ENCODE results near the gene DDX24. TPM values are rescaled to one million over a fixed set of nuclear protein-coding genes. Genes with fewer than 3 reads are reported as not detected.

The DDX24 gene
- polyA plus RNA-seq, 3 donors = 51.2 to 68.0 (median 53.8) TPM

DNA sequence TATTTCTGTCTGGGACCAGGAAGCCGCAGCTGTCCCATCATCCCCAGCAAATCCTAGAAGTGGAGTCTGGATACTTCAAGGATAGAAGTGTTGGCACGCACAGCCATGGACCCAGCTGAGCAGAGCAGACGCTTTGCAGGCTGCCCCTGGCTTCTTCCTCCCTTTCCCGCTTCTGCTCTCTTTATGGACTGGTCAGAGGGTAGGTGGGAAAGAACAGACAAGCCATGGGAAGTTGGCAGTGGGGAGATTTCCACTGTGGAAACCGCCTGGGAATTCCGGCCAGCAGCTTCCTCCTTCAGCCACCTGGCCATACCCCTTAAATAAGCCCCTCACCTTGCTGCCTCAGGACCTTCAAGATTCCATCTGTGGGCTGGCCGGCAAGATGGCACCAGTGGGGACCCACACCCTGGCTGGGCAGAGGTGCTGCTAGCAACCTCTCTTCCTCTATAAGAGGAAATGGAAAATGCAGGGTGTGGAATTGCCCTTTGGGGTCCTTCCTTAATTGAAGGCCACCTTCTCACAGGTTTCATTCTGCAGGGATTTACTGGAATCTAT is 34.2 kb downstream of the DDX24 start:
- no peaks in the 10 kb centered on the region for H4K20me1 ChIP-seq (ENCODE audit: insufficient read depth, low read length)
- H3K27ac ChIP-seq (ENCODE audit: low read depth in 1 of 2, low read length in 2 of 2) = no peak overlapping the region
- intact Hi-C loops (cut with micrococcal nuclease) = no loop called here
- H3K4me3 ChIP-seq (replicated peaks in 1 of 3; ENCODE audit: low read depth in 2 of 3, low read length in 3 of 3) = no peak overlapping the region
- TF ChIP-seq, protein P1, sequence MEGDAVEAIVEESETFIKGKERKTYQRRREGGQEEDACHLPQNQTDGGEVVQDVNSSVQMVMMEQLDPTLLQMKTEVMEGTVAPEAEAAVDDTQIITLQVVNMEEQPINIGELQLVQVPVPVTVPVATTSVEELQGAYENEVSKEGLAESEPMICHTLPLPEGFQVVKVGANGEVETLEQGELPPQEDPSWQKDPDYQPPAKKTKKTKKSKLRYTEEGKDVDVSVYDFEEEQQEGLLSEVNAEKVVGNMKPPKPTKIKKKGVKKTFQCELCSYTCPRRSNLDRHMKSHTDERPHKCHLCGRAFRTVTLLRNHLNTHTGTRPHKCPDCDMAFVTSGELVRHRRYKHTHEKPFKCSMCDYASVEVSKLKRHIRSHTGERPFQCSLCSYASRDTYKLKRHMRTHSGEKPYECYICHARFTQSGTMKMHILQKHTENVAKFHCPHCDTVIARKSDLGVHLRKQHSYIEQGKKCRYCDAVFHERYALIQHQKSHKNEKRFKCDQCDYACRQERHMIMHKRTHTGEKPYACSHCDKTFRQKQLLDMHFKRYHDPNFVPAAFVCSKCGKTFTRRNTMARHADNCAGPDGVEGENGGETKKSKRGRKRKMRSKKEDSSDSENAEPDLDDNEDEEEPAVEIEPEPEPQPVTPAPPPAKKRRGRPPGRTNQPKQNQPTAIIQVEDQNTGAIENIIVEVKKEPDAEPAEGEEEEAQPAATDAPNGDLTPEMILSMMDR (IDR thresholded peaks at IDR 0.05) = no peak
- Mint-ChIP-seq H3K27ac (peak overlapping the region in 1 of 7 donors; percentile 9), H3K9me3 (no peaks in the 10 kb centered on the region), H3K4me1 (no peaks in the 10 kb centered on the region), H3K27me3 (ENCODE audit: low read depth in 3 of 3) (no peaks in the 10 kb centered on the region), H3K4me3 (no peak overlapping the region), H3K36me3 (peaks cover 70 to 81% of the 10 kb centered on the region in 2 donors)
- peaks cover 59 to 82% of the 10 kb centered on the region in 2 donors for H3K36me3 ChIP-seq (replicated peaks in 1 of 2; ENCODE audit: control insufficient read depth in 1 of 2, insufficient read depth in 2 of 2, low read length in 2 of 2)
- H3K4me1 ChIP-seq (ENCODE audit: control insufficient read depth in 1 of 2, insufficient read depth in 2 of 2, low read length in 2 of 2) = no peaks in the 10 kb centered on the region
- 94% methylated on average over 3 of the region's 7 CpGs for WGBS (ENCODE audit: insufficient coverage)
- no peaks in the 10 kb centered on the region for H3K27me3 ChIP-seq (ENCODE audit: control insufficient read depth in 2 of 2, insufficient read depth in 2 of 2, low read length in 2 of 2)
- no peaks in the 10 kb centered on the region for H3K9me3 ChIP-seq (replicated peaks in 1 of 2; ENCODE audit: control insufficient read depth in 1 of 2, insufficient read depth in 1 of 2, low read length in 2 of 2)
- H3K4me2 ChIP-seq (replicated peaks; ENCODE audit: extremely low read depth, low read length, poor library complexity, severe bottlenecking) = no peak overlapping the region
- no peaks in the 10 kb centered on the region for H3K79me2 ChIP-seq (ENCODE audit: insufficient read depth, low read length)
- H2AFZ ChIP-seq (ENCODE audit: insufficient read depth, low read depth, low read length, poor library complexity, severe bottlenecking) = no peak overlapping the region
- no peak overlapping the region for H3K9ac ChIP-seq (ENCODE audit: insufficient read depth, low read length, poor library complexity, severe bottlenecking)
- peak in 1 of 3 donors; percentile 2 for DNase-seq

DNA sequence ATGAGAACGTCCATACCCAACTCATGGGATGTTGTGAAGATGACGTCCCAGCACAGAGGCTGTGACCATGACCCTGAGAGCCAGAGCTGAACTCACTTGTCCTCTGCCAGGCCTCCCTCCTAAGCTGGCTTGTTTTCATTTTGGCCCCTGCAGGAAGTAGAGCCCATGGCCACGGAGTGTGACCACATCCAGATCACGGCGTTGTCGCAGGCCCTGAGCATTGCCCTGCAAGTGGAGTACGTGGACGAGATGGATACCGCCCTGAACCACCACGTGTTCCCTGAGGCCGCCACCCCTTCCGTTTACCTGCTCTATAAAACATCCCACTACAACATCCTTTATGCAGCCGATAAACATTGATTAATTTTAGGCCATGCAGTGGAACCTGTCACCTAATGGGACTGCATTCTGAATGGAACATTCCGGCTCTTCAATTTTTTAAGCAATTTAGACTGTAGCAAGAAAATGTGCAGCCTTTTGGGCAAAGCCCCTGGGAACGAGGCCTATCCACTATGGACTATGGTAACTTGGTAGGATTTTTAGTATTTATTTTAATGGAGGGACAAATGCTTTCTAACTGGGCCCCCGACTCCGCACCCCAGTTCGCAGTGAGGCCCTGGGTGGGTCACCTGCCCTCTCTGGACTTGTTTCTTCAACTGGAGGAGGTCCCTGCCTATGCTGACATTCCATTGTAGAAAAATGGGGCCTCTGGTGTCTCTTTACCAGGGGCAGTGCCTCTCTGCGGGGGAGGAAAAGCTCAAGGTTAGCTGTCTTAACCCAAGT is 35.2 kb downstream of the DDX24 start:
- intact Hi-C loops (cut with micrococcal nuclease) = no loop called here
- TF ChIP-seq, protein P1 (IDR thresholded peaks at IDR 0.05) = no peak
- no peaks in the 10 kb centered on the region for H3K79me2 ChIP-seq (ENCODE audit: insufficient read depth, low read length)
- DNase-seq = no peak
- no peak overlapping the region for H3K9ac ChIP-seq (ENCODE audit: insufficient read depth, low read length, poor library complexity, severe bottlenecking)
- H3K27me3 Mint-ChIP-seq (ENCODE audit: low read depth in 3 of 3) = peaks cover 0 to 1% (median 0%) of the 10 kb centered on the region in 3 donors
- 92% methylated on average over 18 of the region's 19 CpGs for WGBS (ENCODE audit: insufficient coverage)
- H3K36me3 Mint-ChIP-seq = peaks cover 60 to 70% of the 10 kb centered on the region in 2 donors
- no peaks in the 10 kb centered on the region for H3K9me3 ChIP-seq (replicated peaks in 1 of 2; ENCODE audit: control insufficient read depth in 1 of 2, insufficient read depth in 1 of 2, low read length in 2 of 2)
- no peaks in the 10 kb centered on the region for H3K4me1 Mint-ChIP-seq
- peaks cover 48 to 72% of the 10 kb centered on the region in 2 donors for H3K36me3 ChIP-seq (replicated peaks in 1 of 2; ENCODE audit: control insufficient read depth in 1 of 2, insufficient read depth in 2 of 2, low read length in 2 of 2)
- H3K4me1 ChIP-seq (ENCODE audit: control insufficient read depth in 1 of 2, insufficient read depth in 2 of 2, low read length in 2 of 2) = no peaks in the 10 kb centered on the region
- peak overlapping the region in 3 of 7 donors; percentile 27 to 65 (median 40) for H3K27ac Mint-ChIP-seq
- H3K4me3 ChIP-seq (replicated peaks in 1 of 3; ENCODE audit: low read depth in 2 of 3, low read length in 3 of 3) = no peak overlapping the region
- H3K27ac ChIP-seq (ENCODE audit: low read depth in 1 of 2, low read length in 2 of 2) = no peak overlapping the region
- H2AFZ ChIP-seq (ENCODE audit: insufficient read depth, low read depth, low read length, poor library complexity, severe bottlenecking) = no peak overlapping the region
- no peaks in the 10 kb centered on the region for H3K27me3 ChIP-seq (ENCODE audit: control insufficient read depth in 2 of 2, insufficient read depth in 2 of 2, low read length in 2 of 2)
- H3K9me3 Mint-ChIP-seq = no peaks in the 10 kb centered on the region
- no peak overlapping the region for H3K4me2 ChIP-seq (replicated peaks; ENCODE audit: extremely low read depth, low read length, poor library complexity, severe bottlenecking)
- H3K4me3 Mint-ChIP-seq = no peak overlapping the region
- H4K20me1 ChIP-seq (ENCODE audit: insufficient read depth, low read length) = no peaks in the 10 kb centered on the region

Measured in CD14-positive monocyte (primary cell).